Transverse colon (tissue), 4 donors: ENCODE data around the gene FAM217B.

Experiments used
- EP300 ChIP-seq: sonication (generic); formaldehyde crosslinking; IDR thresholded peaks from one replicate; pipeline ENCODE4 v1.6.1; 2017; ENCODE audit warnings: antibody characterized with exemption, low read depth
- POLR2A ChIP-seq: fragments of 450-650 bp; IDR thresholded peaks from one replicate; pipeline ENCODE4 v1.6.1; 2016; ENCODE audit warnings: antibody characterized with exemption, mild to moderate bottlenecking, moderate library complexity
- POLR2AphosphoS5 ChIP-seq, 3 donors: sonication (generic); formaldehyde crosslinking; IDR thresholded peaks; one replicate each; pipeline ENCODE4 v1.6.1; 2016; ENCODE audit warnings: antibody characterized with exemption in 3 of 3
- TF ChIP-seq, protein P1 (sequence below), 5 experiments: fragments of 200-600 bp in 3 of 5; fragments of 450-650 bp in 2 of 5; sonication (generic) in 3 of 5; IDR thresholded peaks; 1 replicate in 2 of 5; 2 replicates in 3 of 5; pipeline ENCODE4 v1.5.1; 2016 to 2017; ENCODE audit warnings: antibody characterized with exemption in 5 of 5, inconsistent platforms in 3 of 5, mild to moderate bottlenecking in 2 of 5, moderate library complexity in 1 of 5

DNA sequence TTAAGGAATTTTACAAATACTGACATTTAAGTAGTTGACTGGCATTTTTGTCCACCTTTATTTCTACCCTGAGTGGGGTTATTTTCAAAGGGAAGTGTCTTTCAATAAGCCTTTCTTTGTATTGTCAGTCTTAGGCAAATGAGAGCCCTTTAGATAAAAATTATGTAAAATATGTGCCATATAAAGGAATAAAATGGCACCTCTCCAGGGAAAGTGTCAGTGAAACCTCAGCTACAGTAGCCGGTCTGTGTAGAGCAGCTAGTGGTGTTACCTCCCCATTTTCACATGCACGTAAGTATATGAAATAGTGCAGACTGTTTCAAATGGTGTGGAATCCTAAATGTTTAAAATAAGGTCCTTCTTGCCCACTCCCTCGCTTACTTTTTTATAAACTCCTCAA lies 5.0 kb downstream of the FAM217B start:
- TF ChIP-seq, protein P1, sequence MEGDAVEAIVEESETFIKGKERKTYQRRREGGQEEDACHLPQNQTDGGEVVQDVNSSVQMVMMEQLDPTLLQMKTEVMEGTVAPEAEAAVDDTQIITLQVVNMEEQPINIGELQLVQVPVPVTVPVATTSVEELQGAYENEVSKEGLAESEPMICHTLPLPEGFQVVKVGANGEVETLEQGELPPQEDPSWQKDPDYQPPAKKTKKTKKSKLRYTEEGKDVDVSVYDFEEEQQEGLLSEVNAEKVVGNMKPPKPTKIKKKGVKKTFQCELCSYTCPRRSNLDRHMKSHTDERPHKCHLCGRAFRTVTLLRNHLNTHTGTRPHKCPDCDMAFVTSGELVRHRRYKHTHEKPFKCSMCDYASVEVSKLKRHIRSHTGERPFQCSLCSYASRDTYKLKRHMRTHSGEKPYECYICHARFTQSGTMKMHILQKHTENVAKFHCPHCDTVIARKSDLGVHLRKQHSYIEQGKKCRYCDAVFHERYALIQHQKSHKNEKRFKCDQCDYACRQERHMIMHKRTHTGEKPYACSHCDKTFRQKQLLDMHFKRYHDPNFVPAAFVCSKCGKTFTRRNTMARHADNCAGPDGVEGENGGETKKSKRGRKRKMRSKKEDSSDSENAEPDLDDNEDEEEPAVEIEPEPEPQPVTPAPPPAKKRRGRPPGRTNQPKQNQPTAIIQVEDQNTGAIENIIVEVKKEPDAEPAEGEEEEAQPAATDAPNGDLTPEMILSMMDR (IDR thresholded peaks at IDR 0.05), result no peak
- no peak for TF ChIP-seq POLR2A
- no peak for TF ChIP-seq POLR2AphosphoS5 (IDR thresholded peaks at IDR 0.05)
- no peak for TF ChIP-seq EP300
